Activated T-cell treated with anti-CD3 and anti-CD28 coated beads, Interleukin-2, amount 50 U/mL, for 72 hours (primary cell): ENCODE results near the gene IPO13. TPM values are rescaled to one million over a fixed set of nuclear protein-coding genes. Genes with fewer than 3 reads are reported as not detected.

ENCODE experiments used
- ATAC-seq, 2 donors: fragments of 150-1000 bp; cut with Tn5 transposase; replicated peaks in 1 of 2; 2 replicates each; pipeline ENCODE4 v1.10.0; 2021; ENCODE audit warnings: moderate library complexity in 2 of 2, mild to moderate bottlenecking in 1 of 2
- DNase-seq, 2 donors: peaks; one replicate each; pipeline ENCODE4 v3.0.0; 2021 to 2022; ENCODE audit warnings: mixed read lengths in 1 of 2
- H3K27ac Mint-ChIP-seq: one replicate; pipeline ENCODE4 v1.8.0; 2022; ENCODE audit warnings: mild to moderate bottlenecking, moderate library complexity, mixed read lengths
- H3K27me3 Mint-ChIP-seq: one replicate; pipeline ENCODE4 v1.8.0; 2022; ENCODE audit warnings: low read depth, mixed read lengths
- H3K36me3 Mint-ChIP-seq, 2 donors: one replicate each; pipeline ENCODE4 v1.8.0; 2022; ENCODE audit warnings: mixed read lengths in 2 of 2, mild to moderate bottlenecking in 1 of 2; ENCODE audit not compliant: insufficient read depth in 2 of 2
- H3K4me1 Mint-ChIP-seq: one replicate; pipeline ENCODE4 v1.8.0; 2022; ENCODE audit warnings: low read depth, mixed read lengths
- H3K4me3 Mint-ChIP-seq, 2 donors: one replicate each; pipeline ENCODE4 v1.8.0; 2022; ENCODE audit warnings: mild to moderate bottlenecking in 2 of 2, mixed read lengths in 2 of 2, moderate library complexity in 2 of 2
- H3K9me3 Mint-ChIP-seq, 2 donors: one replicate each; pipeline ENCODE4 v1.8.0; 2022; ENCODE audit warnings: mixed read lengths in 2 of 2
- total RNA-seq, 2 donors: library from RNA; stranded (reverse); gene quantifications; one replicate each; pipeline ENCODE4 v1.2.3, GENCODE V29; 2022

The IPO13 gene
- total RNA-seq, 2 donors from 2014 or later = 21.0 to 27.3 TPM

DNA sequence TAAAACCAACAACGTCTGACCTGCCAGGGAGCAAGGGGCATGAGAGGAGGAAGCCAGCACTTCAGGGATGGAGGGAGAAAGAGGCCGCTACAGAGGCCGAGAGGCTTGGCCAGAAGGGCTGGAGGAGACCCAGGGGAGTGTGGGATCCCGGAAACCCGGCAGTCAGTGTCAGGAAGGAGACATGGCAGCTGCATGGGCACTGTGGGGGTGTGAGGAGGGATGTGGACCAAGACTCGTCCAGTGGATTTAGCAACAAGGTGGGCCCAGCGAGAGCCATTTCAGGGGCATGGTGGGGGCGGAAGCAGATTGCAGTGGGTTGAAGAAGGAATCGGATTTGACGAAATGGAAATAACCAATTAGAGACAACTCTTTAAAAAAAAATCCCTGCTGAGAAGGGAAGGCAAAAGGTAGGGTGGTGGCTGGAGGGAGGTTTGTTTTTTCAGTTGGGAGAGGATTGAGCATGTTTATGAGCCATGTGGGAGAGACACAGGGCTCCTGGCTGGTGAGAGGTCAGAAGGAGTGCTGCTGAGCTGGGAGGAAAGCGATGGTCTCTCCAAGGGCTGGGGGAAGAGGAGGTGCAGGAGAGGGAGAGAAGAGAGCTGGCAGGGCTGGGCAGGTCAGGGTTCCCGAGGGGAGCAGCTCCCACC lies 36.6 kb downstream of the IPO13 start:
- H3K4me3 Mint-ChIP-seq = no peak overlapping the region
- H3K9me3 Mint-ChIP-seq = no peaks in the 10 kb centered on the region
- no peaks in the 10 kb centered on the region for H3K27me3 Mint-ChIP-seq
- peaks cover 17% of the 10 kb centered on the region for H3K4me1 Mint-ChIP-seq
- ATAC-seq (no peak), DNase-seq (no peak)
- no peak overlapping the region for H3K27ac Mint-ChIP-seq
- H3K36me3 Mint-ChIP-seq = peaks cover 4 to 9% of the 10 kb centered on the region in 2 donors

DNA sequence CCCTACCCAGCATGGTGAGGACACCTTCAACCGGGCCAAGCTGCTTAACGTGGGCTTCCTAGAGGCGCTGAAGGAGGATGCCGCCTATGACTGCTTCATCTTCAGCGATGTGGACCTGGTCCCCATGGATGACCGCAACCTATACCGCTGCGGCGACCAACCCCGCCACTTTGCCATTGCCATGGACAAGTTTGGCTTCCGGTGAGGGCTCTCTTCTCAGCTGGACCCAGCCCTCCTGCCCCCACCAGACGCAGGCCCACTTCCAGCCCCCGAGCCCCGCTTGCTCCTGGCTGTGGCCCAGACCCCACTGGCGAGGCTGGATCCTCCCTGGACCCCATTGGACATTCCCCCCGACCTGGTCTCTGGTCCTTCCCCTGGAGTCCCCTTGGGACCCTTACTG lies 38.1 kb downstream of the IPO13 start:
- peaks cover 3 to 5% of the 10 kb centered on the region in 2 donors for H3K36me3 Mint-ChIP-seq
- no peak for DNase-seq
- no peak overlapping the region for H3K27ac Mint-ChIP-seq
- no peak overlapping the region for H3K4me3 Mint-ChIP-seq
- H3K27me3 Mint-ChIP-seq = no peaks in the 10 kb centered on the region
- no peak for ATAC-seq
- H3K4me1 Mint-ChIP-seq = peaks cover 11% of the 10 kb centered on the region
- no peaks in the 10 kb centered on the region for H3K9me3 Mint-ChIP-seq

DNA sequence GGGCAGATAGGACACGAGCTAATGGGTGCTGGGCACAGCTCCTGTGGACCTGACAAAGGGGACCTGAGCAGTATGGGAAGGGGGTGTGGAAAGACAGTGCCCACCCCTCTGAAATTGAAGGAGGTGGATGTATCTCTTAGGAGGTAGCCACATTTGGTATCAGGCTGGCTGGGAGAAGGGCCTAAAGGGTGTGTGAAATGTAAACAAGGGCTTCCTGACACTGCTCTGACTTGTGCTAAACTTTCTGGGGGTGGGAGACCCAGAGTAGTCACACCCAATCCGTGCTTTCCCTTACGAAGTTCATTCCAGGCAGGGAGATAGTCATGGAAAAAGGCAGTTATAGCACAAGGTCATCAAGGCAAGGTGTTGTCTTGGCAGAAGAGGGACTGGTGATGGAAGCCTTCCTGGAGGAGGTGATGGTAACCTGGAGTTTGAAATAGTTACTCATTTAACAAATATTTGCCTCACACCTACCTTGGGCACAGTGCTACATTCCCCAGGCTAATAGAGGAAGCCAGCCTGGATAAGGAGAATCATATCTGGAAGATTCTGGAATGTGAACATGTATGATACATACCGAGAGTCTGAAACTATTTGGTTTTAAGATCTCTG lies 39.3 kb downstream of the IPO13 start:
- DNase-seq (no peak), ATAC-seq (no peak)
- Mint-ChIP-seq H3K4me1 (no peaks in the 10 kb centered on the region), H3K4me3 (no peak overlapping the region), H3K9me3 (no peaks in the 10 kb centered on the region), H3K27me3 (no peaks in the 10 kb centered on the region), H3K36me3 (peaks cover 0 to 5% of the 10 kb centered on the region in 2 donors), H3K27ac (no peak overlapping the region)

DNA sequence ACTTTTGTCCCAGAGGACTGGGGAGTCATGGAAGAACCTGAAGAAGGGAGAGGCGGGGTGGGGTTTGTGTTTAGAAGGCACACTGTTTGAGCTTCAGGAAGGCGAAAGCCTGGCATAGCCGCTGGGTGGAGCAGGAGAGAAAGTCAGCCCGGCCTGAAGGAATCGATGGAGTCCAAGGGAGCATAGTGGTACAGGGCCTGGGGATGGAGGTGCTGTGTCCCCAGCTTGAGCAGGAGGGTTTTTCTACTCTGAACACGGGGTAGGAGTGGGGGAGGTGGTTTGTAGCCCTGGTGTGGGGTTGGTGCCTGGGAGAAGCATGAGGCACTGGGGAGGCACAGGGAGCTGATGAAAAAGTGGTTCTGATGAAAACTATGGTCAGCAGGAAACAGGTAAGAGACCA lies 40.0 kb downstream of the IPO13 start:
- Mint-ChIP-seq H3K4me3 (no peak overlapping the region), H3K4me1 (no peaks in the 10 kb centered on the region), H3K9me3 (no peaks in the 10 kb centered on the region), H3K27ac (no peak overlapping the region), H3K27me3 (no peaks in the 10 kb centered on the region), H3K36me3 (peaks cover 0 to 5% of the 10 kb centered on the region in 2 donors)
- ATAC-seq (no peak), DNase-seq (no peak)

DNA sequence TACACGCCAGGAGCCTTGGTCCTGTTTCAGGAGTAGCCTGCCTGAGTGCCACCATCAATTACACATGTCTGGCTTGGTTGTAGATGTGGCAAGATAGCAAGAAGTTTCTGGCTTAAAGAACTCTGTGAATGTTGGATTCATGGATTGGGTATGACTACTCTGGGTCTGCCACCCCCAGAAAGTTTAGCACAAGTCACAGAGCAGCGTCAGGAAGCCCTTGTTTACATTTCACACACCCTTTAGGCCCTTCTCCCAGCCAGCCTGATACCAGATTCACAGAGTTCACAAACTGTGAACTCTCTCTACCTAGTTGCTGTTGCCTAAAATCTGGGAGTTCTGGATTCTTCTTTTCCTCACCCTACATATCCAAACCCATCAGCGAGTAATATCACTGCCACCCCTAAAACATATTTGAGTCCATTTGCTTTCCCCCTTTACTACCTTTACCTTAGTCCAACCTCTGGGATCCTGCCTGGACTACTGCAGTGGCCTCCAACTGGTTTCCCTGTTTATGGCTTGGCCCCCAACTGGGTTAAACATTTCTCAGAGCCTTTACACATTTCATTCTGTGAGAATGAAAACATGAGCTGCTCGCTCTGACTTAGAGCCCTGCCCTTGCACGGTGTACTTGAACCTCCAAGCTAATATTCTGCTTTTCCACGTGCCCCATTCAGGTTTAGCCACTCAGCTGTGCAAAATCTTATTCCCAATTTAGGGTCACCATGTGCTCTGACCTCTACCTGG lies 40.6 kb downstream of the IPO13 start:
- Mint-ChIP-seq H3K4me3 (no peak overlapping the region), H3K36me3 (peaks cover 0 to 4% of the 10 kb centered on the region in 2 donors), H3K9me3 (no peaks in the 10 kb centered on the region), H3K4me1 (peaks cover 5% of the 10 kb centered on the region), H3K27ac (no peak overlapping the region), H3K27me3 (no peaks in the 10 kb centered on the region)
- no peak for DNase-seq
- ATAC-seq = no peak

DNA sequence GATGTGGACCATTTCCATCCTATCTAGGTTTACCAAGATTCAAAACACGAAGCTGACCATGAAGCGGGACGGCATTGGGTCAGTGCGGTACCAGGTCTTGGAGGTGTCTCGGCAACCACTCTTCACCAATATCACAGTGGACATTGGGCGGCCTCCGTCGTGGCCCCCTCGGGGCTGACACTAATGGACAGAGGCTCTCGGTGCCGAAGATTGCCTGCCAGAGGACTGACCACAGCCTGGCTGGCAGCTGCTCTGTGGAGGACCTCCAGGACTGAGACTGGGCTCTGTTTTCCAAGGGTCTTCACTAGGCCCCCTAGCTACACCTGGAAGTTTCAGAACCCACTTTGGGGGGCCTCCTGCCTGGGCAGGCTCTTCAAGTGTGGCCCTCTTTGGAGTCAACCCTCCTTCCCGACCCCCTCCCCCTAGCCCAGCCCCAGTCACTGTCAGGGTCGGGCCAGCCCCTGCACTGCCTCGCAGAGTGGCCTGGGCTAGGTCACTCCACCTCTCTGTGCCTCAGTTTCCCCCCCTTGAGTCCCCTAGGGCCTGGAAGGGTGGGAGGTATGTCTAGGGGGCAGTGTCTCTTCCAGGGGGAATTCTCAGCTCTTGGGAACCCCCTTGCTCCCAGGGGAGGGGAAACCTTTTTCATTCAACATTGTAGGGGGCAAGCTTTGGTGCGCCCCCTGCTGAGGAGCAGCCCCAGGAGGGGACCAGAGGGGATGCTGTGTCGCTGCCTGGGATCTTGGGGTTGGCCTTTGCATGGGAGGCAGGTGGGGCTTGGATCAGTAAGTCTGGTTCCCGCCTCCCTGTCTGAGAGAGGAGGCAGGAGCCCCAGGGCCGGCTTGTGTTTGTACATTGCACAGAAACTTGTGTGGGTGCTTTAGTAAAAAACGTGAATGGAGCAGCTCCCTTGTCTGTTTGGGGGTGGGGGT lies 43.8 kb downstream of the IPO13 start:
- peak overlapping the region; percentile 91 to 96 for H3K4me3 Mint-ChIP-seq
- ATAC-seq (no peak), DNase-seq (no peak)
- no peaks in the 10 kb centered on the region for H3K27me3 Mint-ChIP-seq
- no peaks in the 10 kb centered on the region for H3K9me3 Mint-ChIP-seq
- peaks cover 14% of the 10 kb centered on the region for H3K4me1 Mint-ChIP-seq
- no peaks in the 10 kb centered on the region for H3K36me3 Mint-ChIP-seq
- H3K27ac Mint-ChIP-seq = no peak overlapping the region

DNA sequence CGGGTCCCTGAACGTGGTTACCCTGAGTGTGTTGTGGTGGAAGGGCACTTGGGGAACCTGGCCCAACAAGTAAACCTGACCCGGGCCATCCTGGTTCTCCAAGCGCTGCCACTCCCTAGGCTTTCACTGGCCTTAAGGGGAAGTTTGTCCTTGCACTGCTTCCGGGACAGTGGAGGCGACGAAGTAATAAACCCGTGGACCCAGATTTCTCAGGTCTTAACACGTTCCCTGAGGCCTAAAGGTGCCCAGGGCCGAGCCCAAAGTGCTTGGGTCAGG lies 44.4 kb downstream of the IPO13 start:
- ATAC-seq (no peak), DNase-seq (no peak)
- H3K4me3 Mint-ChIP-seq = peak overlapping the region; percentile 91 to 96
- H3K36me3 Mint-ChIP-seq = no peaks in the 10 kb centered on the region
- peaks cover 14% of the 10 kb centered on the region for H3K4me1 Mint-ChIP-seq
- no peaks in the 10 kb centered on the region for H3K27me3 Mint-ChIP-seq
- no peak overlapping the region for H3K27ac Mint-ChIP-seq
- no peaks in the 10 kb centered on the region for H3K9me3 Mint-ChIP-seq

DNA sequence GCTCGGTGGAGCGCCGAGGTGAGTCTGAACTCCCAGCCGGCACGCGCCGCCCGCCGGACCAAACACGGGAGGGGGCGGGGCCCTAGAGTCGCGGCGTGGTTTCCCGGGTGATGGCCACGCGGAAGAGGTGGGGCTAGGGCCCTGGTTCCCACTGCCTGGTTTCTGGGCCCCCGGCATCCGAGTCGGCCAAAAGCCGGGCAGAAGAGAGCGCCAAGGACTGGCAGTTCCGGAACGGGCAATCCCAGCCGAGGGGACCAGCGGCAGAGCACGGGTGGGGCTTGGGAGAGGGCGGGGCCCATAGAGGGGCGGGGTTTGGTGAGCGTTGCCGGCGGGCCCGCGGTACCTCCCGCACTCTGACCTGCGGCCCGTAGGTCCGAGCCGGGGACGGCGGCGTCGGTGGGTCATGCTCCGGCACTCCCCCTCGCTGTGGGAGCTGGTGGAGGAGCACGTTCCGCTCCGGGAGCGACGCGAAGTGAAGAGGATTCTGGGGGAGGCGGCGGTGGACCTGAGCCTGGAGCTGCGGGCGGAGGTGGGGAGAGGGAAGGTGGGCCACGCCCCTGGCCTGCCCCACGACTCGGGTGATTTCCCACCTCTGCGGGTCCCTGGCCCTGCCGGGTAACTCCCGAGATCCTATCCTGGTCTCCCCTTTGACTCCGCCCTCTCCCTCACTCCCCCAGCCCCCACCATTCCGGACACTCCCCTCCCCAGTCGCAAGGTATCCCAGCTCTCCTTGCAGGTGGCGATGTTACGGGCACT lies 44.9 kb downstream of the IPO13 start, which contains the start of gene CCDC24:
Gene CCDC24 (plus strand): TSS at position 124 of the 756 bp plus-strand sequence. CDS start 280 bp downstream, at position 404.
- no peaks in the 10 kb centered on the region for H3K27me3 Mint-ChIP-seq
- no peaks in the 10 kb centered on the region for H3K9me3 Mint-ChIP-seq
- H3K4me3 Mint-ChIP-seq = peak within 1 kb of the TSS; percentile 91 to 96
- H3K27ac Mint-ChIP-seq = no peak within 1 kb of the TSS
- H3K4me1 Mint-ChIP-seq = peaks cover 14% of the 10 kb centered on the region
- ATAC-seq (peak; percentile 86 to 89), DNase-seq (peak; percentile 82 to 84)
- no peaks in the 10 kb centered on the region for H3K36me3 Mint-ChIP-seq

DNA sequence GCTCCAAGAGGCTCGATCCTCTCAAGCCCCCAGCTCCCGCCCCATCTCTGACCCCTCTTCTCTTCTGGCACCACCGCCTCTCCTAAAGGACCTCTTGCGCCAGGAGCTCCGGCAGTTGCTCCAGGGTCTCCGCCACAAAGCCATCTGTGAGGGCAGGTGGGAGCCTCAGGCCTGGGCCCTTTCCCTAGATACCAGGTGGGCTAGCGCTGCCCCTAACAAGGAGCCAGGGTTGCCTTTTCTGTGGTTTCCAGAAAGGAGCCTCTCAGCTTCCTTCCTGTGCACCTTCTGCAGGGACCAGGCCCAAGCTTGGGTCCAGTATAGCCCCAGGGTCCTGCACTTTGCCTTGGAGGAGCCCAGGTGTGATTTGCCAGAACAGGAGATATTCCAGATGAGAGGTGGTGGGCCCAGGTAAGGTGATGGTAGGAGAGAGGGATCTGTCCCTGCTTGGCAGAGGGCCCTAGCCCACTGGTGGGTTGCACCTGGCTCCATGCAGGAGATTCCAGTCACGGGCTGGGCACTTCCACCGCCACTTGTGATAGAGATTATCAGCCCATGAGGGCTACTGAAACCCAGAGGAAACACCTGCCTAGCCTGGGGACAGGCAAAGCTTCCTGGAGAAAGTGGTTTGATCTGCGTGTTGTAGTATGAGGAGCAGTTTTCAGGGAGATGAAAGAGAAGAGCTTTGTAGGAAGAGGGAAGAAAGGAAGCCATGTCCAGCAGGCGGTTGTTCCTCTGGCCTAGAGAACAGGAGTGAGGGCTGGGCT lies 45.7 kb downstream of the IPO13 start:
- no peaks in the 10 kb centered on the region for H3K9me3 Mint-ChIP-seq
- DNase-seq = no peak
- H3K36me3 Mint-ChIP-seq = no peaks in the 10 kb centered on the region
- H3K27ac Mint-ChIP-seq = no peak overlapping the region
- peak overlapping the region; percentile 91 to 96 for H3K4me3 Mint-ChIP-seq
- no peak for ATAC-seq
- peaks cover 14% of the 10 kb centered on the region for H3K4me1 Mint-ChIP-seq
- H3K27me3 Mint-ChIP-seq = no peaks in the 10 kb centered on the region

DNA sequence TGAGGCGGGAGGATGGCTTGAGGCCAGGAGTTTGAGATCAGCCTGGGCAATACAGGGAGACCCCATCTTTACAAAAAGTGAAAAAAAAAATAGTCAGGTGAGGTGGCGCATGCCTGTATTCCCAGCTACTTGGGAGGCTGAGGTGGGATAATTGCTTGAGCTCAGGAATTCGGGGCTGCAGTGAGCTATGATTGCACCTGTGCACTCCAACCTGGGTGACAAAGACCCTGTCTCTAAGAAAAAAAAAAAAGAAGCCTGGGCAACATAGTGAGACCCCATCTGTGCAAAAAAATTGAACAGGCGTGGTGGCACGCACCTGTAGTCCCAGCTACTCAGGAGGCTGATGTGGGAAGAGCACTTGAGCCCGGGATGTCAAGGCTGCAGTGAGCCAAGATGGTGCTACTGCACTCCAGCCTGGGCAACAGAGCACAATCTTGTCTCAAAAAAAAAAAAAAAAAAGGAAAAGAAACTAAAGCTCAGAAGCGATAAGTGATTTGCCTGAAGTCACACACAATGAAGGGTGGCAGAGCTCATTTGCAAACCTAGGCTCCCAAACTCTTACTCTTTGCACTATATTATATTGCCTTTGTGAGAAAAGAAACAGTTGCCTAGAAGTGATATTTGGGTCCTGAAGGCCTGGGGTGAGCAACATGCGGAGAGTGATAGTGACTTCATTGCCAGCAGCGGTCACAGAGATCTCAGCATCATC lies 46.6 kb downstream of the IPO13 start:
- no peaks in the 10 kb centered on the region for H3K9me3 Mint-ChIP-seq
- no peaks in the 10 kb centered on the region for H3K36me3 Mint-ChIP-seq
- no peaks in the 10 kb centered on the region for H3K27me3 Mint-ChIP-seq
- ATAC-seq = no peak
- H3K27ac Mint-ChIP-seq = no peak overlapping the region
- no peak for DNase-seq
- peaks cover 14% of the 10 kb centered on the region for H3K4me1 Mint-ChIP-seq
- no peak overlapping the region for H3K4me3 Mint-ChIP-seq

DNA sequence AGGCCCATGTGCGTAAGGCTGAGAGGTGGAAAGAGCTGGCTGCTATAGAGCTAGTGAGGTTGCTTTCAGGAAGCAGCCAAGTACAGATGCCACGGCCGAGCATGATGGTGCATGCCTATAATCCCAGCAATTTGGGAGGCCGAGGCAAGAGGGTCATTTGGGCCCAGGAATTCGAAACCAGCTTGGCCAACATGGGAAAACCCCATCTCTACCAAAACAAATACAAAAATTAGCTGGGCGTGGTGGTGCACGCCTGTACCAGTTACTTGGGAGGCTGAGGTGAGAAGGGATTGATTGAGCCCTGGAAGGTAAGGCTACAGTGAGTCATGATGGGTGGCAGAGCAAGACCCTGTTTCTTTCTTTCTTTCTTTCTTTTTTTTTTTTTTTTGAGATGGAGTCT lies 47.3 kb downstream of the IPO13 start:
- Mint-ChIP-seq H3K27ac (no peak overlapping the region), H3K27me3 (no peaks in the 10 kb centered on the region), H3K4me3 (no peak overlapping the region), H3K36me3 (no peaks in the 10 kb centered on the region), H3K4me1 (peaks cover 14% of the 10 kb centered on the region), H3K9me3 (no peaks in the 10 kb centered on the region)
- ATAC-seq = no peak
- no peak for DNase-seq
